ENCODE measurements around the gene CIDEC. TPM values are rescaled to one million over a fixed set of nuclear protein-coding genes. Genes with fewer than 3 reads are reported as not detected.
"Not testable (repeated sequence)": the region's sequence is repeated elsewhere in the genome, so short reads cannot be mapped to it uniquely, and the experiment has no call there.

The CIDEC gene
- total and polyA plus RNA-seq, 2 of the 8 experiments (the other 6 are each of a cell fraction or from before 2014, with no cell fraction given): not detected

DNA sequence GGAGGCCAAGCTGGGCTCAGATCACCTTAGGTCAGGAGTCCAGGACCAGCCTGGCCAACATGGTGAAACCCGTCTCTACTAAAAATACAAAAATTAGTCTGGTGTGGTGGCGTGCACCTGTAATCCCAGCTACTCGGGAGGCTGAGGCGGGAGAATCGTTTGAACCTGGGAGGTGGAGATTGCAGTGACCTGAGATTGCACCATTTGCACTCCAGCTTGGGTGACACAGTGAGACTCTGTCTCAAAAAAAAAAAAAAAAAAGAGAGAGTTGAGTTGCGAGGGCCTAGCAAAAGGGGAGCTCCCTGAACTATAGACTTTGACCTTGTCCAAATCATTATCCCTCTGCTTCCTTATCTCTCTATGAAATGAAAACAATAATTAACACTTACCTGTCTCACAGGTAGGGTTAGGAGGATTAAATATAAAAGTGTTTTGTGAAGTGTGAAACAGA is 20.9 kb upstream of the CIDEC start:
- ChIA-PET POLR2A (ENCODE audit: partially characterized antibody) (interaction anchor here (0.8 to 2.0 kb wide), 3 partner anchors 9 to 20 kb away, joined by 3 to 5 read pairs (median 5); no protein-coding TSS in a partner anchor), CTCF (ENCODE audit: partially characterized antibody) (interaction anchor here (1.0 to 2.0 kb wide), 4 partner anchors 26 to 80 kb away, joined by 3 to 5 read pairs (median 4); partner anchors contain the start of gene CRELD1)
- H3K9ac ChIP-seq (replicated peaks in 1 of 4; ENCODE audit: extremely low read depth in 1 of 4, low read depth in 3 of 4, low read length in 3 of 4); H3K4me2 ChIP-seq (ENCODE audit: insufficient read depth in 1 of 2, low read depth in 2 of 2, low read length in 2 of 2); H2BK15ac ChIP-seq (ENCODE audit: low read length); H2AK5ac ChIP-seq (ENCODE audit: low read depth, low read length); DNase-seq (ENCODE audit: low read depth in 1 of 2, low spot score in 2 of 2); H4K5ac ChIP-seq (ENCODE audit: insufficient read length, low read depth, low read length); H3K79me1 ChIP-seq (ENCODE audit: low read depth, low read length); H3K36me3 ChIP-seq (ENCODE audit: control insufficient read depth in 2 of 4, insufficient read depth in 4 of 4, low read length in 3 of 4); H3K14ac ChIP-seq (ENCODE audit: insufficient read length); H4K91ac ChIP-seq (replicated peaks; ENCODE audit: insufficient read length, low read length); H3K27me3 ChIP-seq (replicated peaks in 1 of 4; ENCODE audit: control insufficient read depth in 3 of 4, extremely low read depth in 1 of 4, insufficient read depth in 3 of 4, low read length in 3 of 4); H3K18ac ChIP-seq (ENCODE audit: extremely low read depth, low read length); H2AFZ ChIP-seq (ENCODE audit: low read length); H3K56ac ChIP-seq (replicated peaks; ENCODE audit: insufficient read length, low read depth, low read length); FAIRE-seq; H4K20me1 ChIP-seq (replicated peaks in 1 of 2; ENCODE audit: control insufficient read depth in 1 of 2, insufficient read depth in 2 of 2, low read length in 2 of 2); H3K9me3 ChIP-seq (ENCODE audit: insufficient read depth in 2 of 2, low read depth in 1 of 2, low read length in 1 of 2); H3K27ac ChIP-seq (ENCODE audit: low read depth, low read length); H3K23ac ChIP-seq (ENCODE audit: insufficient read length); H3K23me2 ChIP-seq (ENCODE audit: low read depth, low read length); H2BK20ac ChIP-seq (ENCODE audit: low read length); H2BK12ac ChIP-seq (ENCODE audit: low read depth, low read length); H3K79me2 ChIP-seq (ENCODE audit: control insufficient read depth in 1 of 2, insufficient read depth in 2 of 2, low read length in 2 of 2); H2BK120ac ChIP-seq (replicated peaks; ENCODE audit: low read depth, low read length); H3K4ac ChIP-seq (replicated peaks; ENCODE audit: insufficient read length, low read depth, low read length); H4K8ac ChIP-seq (ENCODE audit: extremely low read depth, insufficient read depth, low read length); H2BK5ac ChIP-seq (ENCODE audit: low read depth, low read length); H3K4me3 ChIP-seq (ENCODE audit: extremely low read depth in 1 of 4, insufficient read depth in 2 of 4, low read depth in 3 of 4, low read length in 4 of 4): not testable (repeated sequence)
- WGBS, 2 experiments (ENCODE audit: extremely low coverage in 1 of 2, insufficient coverage in 1 of 2, insufficient read length in 1 of 2, insufficient replicate concordance in 2 of 2, low coverage in 1 of 2, low lambda C conversion rate in 2 of 2, missing lambda C conversion rate in 1 of 2): 98% methylated on average over 6 of the region's 6 CpGs; no CpG with 5 or more reads in 1 of the 2 experiments
- peaks cover 5 to 14% (median 11%) of the 10 kb centered on the region in 4 experiments for H3K4me1 ChIP-seq (replicated peaks in 1 of 4; ENCODE audit: control insufficient read depth in 3 of 4, insufficient read depth in 4 of 4, low read length in 3 of 4)

All from H1 (cell line).